PFSK-1 (cell line): Measurements from ENCODE around the gene PRKAR1B.

Source experiments
- FOXP2 ChIP-seq: optimal IDR thresholded peaks from 2 replicates; pipeline ENCODE3; 2011; ENCODE audit warnings: borderline replicate concordance, control low read depth, inconsistent platforms; ENCODE audit not compliant: insufficient read depth; ENCODE audit errors: extremely low read length, extremely low read depth
- POLR2AphosphoS5 ChIP-seq: IDR thresholded peaks from 2 replicates; pipeline ENCODE4 v1.6.1; 2012; ENCODE audit warnings: low read depth, mild to moderate bottlenecking, control low read depth, low read length, moderate library complexity
- SIN3A ChIP-seq: IDR thresholded peaks from 2 replicates; pipeline ENCODE4 v1.6.1; 2012; ENCODE audit warnings: mild to moderate bottlenecking, low read length, moderate library complexity, borderline replicate concordance; ENCODE audit not compliant: insufficient read depth
- TAF1 ChIP-seq: IDR thresholded peaks from 2 replicates; pipeline ENCODE4 v1.6.1; 2012; ENCODE audit warnings: low read length, control low read depth, borderline replicate concordance; ENCODE audit not compliant: insufficient read depth
- TF ChIP-seq, protein P1 (sequence below), 2 experiments: IDR thresholded peaks; 2 replicates each; pipeline versions ENCODE4 v1.6.1 to v1.8.0; 2011 to 2012; ENCODE audit warnings: low read depth in 2 of 2, low read length in 2 of 2, control low read depth in 1 of 2, inconsistent platforms in 1 of 2, mild to moderate bottlenecking in 1 of 2, moderate library complexity in 1 of 2; ENCODE audit not compliant: insufficient read depth in 1 of 2

The PRKAR1B gene

DNA sequence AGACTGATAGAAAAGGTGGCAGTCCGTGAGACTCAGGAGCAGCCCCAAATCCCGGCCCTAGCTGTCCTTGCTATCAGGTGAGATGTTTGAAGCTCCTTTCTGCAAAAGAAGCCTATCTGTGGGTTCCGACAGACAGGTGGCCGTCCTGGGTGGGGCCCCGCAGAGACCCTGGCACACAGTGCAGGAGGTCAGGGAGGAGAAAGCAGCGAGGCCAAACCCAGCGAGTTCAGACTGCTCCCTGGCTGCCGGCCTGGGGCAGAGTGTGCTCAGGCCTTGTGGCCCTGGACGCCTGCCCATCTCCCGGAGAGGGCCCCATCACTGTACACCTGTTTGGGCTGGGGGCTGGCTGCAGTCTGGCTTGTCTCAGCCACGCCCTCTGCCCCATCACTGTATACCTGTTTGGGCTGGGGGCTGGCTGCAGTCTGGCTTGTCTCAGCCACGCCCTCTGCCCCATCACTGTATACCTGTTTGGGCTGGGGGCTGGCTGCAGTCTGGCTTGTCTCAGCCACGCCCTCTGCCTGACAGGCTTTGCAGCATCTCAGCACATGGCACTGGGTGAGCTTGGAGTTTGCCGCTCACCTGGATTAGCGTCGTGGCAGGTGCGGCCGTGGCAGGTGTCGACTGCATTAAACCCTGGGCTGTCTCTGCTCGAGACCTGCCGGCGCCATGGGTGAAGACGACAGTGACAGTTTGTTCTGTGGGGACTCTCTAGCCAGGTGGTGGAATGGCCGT, 11.8 kb upstream of the PRKAR1B start:
- TF ChIP-seq FOXP2, result no peak
- TF ChIP-seq TAF1, result no peak
- TF ChIP-seq, protein P1, sequence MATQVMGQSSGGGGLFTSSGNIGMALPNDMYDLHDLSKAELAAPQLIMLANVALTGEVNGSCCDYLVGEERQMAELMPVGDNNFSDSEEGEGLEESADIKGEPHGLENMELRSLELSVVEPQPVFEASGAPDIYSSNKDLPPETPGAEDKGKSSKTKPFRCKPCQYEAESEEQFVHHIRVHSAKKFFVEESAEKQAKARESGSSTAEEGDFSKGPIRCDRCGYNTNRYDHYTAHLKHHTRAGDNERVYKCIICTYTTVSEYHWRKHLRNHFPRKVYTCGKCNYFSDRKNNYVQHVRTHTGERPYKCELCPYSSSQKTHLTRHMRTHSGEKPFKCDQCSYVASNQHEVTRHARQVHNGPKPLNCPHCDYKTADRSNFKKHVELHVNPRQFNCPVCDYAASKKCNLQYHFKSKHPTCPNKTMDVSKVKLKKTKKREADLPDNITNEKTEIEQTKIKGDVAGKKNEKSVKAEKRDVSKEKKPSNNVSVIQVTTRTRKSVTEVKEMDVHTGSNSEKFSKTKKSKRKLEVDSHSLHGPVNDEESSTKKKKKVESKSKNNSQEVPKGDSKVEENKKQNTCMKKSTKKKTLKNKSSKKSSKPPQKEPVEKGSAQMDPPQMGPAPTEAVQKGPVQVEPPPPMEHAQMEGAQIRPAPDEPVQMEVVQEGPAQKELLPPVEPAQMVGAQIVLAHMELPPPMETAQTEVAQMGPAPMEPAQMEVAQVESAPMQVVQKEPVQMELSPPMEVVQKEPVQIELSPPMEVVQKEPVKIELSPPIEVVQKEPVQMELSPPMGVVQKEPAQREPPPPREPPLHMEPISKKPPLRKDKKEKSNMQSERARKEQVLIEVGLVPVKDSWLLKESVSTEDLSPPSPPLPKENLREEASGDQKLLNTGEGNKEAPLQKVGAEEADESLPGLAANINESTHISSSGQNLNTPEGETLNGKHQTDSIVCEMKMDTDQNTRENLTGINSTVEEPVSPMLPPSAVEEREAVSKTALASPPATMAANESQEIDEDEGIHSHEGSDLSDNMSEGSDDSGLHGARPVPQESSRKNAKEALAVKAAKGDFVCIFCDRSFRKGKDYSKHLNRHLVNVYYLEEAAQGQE (IDR thresholded peaks at IDR 0.05; ENCODE audit: insufficient read depth in 1 of 2, low read depth in 2 of 2, low read length in 2 of 2), result no peak
- no peak for TF ChIP-seq POLR2AphosphoS5
- TF ChIP-seq SIN3A, result no peak

DNA sequence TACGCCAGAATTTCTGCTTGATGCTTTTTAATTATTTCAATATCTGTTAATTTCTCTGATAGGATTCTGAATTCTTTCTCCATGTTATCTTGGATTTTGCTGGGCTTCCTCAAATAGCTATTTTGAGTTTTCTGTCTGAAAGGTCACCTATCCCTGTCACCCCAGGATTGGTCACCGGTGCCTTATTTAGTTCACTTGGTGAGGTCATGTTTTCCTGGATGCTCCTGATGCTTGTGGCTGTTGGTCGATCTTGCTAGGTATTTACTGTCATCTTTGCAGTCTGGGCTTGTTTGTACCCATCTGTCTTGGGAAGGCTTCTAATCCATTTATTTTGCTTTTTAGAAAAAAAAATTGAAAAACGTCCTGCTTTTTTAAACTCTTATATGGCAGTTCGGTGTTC, 11.2 kb upstream of the PRKAR1B start:
- TF ChIP-seq TAF1 (no peak), POLR2AphosphoS5 (no peak), FOXP2 (no peak), SIN3A (no peak)
- TF ChIP-seq, protein P1 (IDR thresholded peaks at IDR 0.05; ENCODE audit: insufficient read depth in 1 of 2, low read depth in 2 of 2, low read length in 2 of 2), result no peak

DNA sequence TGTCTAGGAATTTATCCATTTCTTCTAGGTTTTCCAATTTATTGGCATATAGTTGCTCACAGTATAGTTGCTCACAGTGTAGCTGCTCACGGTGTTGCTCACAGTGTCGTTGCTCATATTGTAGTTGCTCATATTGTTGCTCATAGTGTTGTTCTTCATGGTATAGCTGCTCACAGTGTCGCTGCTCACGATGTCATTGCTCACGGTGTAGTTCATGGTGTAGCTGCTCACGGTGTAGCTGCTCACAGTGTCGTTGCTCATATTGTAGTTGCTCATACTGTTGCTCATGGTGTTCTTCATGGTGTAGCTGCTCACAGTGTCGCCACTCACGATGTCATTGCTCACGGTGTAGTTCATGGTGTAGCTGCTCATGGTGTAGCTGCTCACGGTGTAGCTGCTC, 7.7 kb upstream of the PRKAR1B start:
- TF ChIP-seq POLR2AphosphoS5 (no peak), TAF1 (no peak), FOXP2 (no peak), SIN3A (no peak)
- TF ChIP-seq, protein P1 (IDR thresholded peaks at IDR 0.05; ENCODE audit: insufficient read depth in 1 of 2, low read depth in 2 of 2, low read length in 2 of 2), result no peak

DNA sequence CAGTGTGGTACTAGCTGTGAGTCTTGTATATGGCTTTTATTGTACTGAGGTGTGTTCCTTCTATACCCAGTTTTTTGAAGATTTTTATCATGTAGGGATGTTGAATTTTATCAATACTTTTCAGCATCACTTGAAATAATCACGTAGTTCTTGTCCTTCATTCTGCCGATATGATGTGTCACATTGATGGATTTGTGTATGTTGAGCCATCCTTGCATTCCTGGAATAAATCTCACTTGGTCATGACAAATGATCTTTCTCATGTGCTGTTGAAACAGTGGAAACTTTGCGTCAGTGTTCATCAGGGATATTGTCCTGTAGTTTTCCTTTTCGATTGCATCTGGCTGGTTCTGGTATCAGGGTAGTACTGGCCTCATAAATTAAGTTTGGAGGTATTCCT, 7.1 kb upstream of the PRKAR1B start:
- TF ChIP-seq, protein P1 (IDR thresholded peaks at IDR 0.05; ENCODE audit: insufficient read depth in 1 of 2, low read depth in 2 of 2, low read length in 2 of 2), result no peak
- no peak for TF ChIP-seq TAF1
- no peak for TF ChIP-seq SIN3A
- no peak for TF ChIP-seq FOXP2
- no peak for TF ChIP-seq POLR2AphosphoS5
